Erythroblast (primary cell): ENCODE data around the gene ELL.

Experiments
- GATA1 ChIP-seq: IDR thresholded peaks from 2 replicates; pipeline ENCODE4 v1.6.1; 2011; ENCODE audit warnings: low read depth, mild to moderate bottlenecking, control low read depth, low read length, moderate library complexity
- POLR2A ChIP-seq: IDR thresholded peaks from 2 replicates; pipeline ENCODE4 v1.6.1; 2011; ENCODE audit warnings: mild to moderate bottlenecking, low read length

- no peak for TF ChIP-seq POLR2A
- no peak for TF ChIP-seq GATA1
Observed at GRCh38 chr19:18495204-18495911, 26.5 kb downstream of the ELL start.
